SK-N-SH (cell line): ENCODE data around the gene ZCCHC14. TPM values are rescaled to one million over a fixed set of nuclear protein-coding genes. Genes with fewer than 3 reads are reported as not detected.

Experiments used
- CTCF ChIA-PET: fragments of 300-600, 350-600 bp; formaldehyde crosslinking; extraction: SDS; loops from one replicate; lab custom pipeline; 2021; lab: Yijun Ruan, JAX
- POLR2A ChIA-PET: fragments of 350-600 bp; sonication (Branson Sonifier 250); formaldehyde crosslinking; extraction: SDS; loops from one replicate; lab custom pipeline; 2020; ENCODE audit warnings: antibody characterized with exemption, inconsistent platforms; lab: Yijun Ruan, JAX
- DNase-seq: peaks from one replicate; pipeline ENCODE4 v3.0.0; 2012
- H2AFZ ChIP-seq: fragments of 200-600 bp; sonication (generic); 2 replicates; pipeline ENCODE4 v1.8.1; 2016; ENCODE audit warnings: antibody characterized with exemption, mild to moderate bottlenecking, low read depth
- H3F3A ChIP-seq: fragments of 200-600 bp; sonication (generic); replicated peaks from 2 replicates; pipeline ENCODE3; 2016; ENCODE audit warnings: antibody characterized with exemption, mild to moderate bottlenecking; ENCODE audit not compliant: insufficient read depth
- H3K27ac ChIP-seq, 2 experiments: fragments of 200-500 bp in 1 of 2; fragments of 200-600 bp in 1 of 2; sonication (Bioruptor generic) in 1 of 2; sonication (generic), shearing (Covaris generic) in 1 of 2; 2 replicates each; pipeline versions ENCODE4 v1.5.1 to v1.6.1; 2014 to 2016; ENCODE audit warnings: low read depth in 2 of 2, inconsistent platforms in 1 of 2, low read length in 1 of 2, mild to moderate bottlenecking in 1 of 2, mixed read lengths in 1 of 2
- H3K27me3 ChIP-seq: fragments of 200-600 bp; sonication (generic), shearing (Covaris generic); 2 replicates; pipeline ENCODE4 v1.6.1; 2016; ENCODE audit warnings: mixed run types; ENCODE audit not compliant: insufficient read depth
- H3K36me3 ChIP-seq, 2 experiments: fragments of 200-500 bp in 1 of 2; fragments of 200-600 bp in 1 of 2; sonication (Bioruptor generic) in 1 of 2; sonication (generic) in 1 of 2; replicated peaks in 1 of 2; 2 replicates each; pipeline versions ENCODE3 to v1.5.1; 2014 to 2016; ENCODE audit warnings: low read length in 1 of 2, mild to moderate bottlenecking in 1 of 2; ENCODE audit not compliant: insufficient read depth in 2 of 2, control insufficient read depth in 1 of 2
- H3K4me1 ChIP-seq, 2 experiments: fragments of 200-500 bp in 1 of 2; fragments of 200-600 bp in 1 of 2; sonication (Bioruptor generic) in 1 of 2; sonication (generic), shearing (Covaris generic) in 1 of 2; 2 replicates each; pipeline versions ENCODE4 v1.5.1 to v1.6.1; 2014 to 2016; ENCODE audit warnings: low read depth in 1 of 2, low read length in 1 of 2, mixed run types in 1 of 2; ENCODE audit not compliant: insufficient read depth in 2 of 2, control insufficient read depth in 1 of 2
- H3K4me2 ChIP-seq: fragments of 200-600 bp; sonication (generic), shearing (Covaris generic); 2 replicates; pipeline ENCODE4 v1.6.1; 2017; ENCODE audit warnings: mixed run types
- H3K4me3 ChIP-seq, 2 experiments: fragments of 200-500 bp in 1 of 2; fragments of 200-600 bp in 1 of 2; sonication (Bioruptor generic) in 1 of 2; sonication (generic), shearing (Covaris generic) in 1 of 2; 2 replicates each; pipeline versions ENCODE4 v1.5.1 to v1.8.1; 2014 to 2016; ENCODE audit warnings: low read depth in 2 of 2, inconsistent platforms in 1 of 2, low read length in 1 of 2, mild to moderate bottlenecking in 1 of 2, mixed read lengths in 1 of 2, moderate library complexity in 1 of 2
- H3K79me2 ChIP-seq: fragments of 200-600 bp; sonication (generic); 2 replicates; pipeline ENCODE4 v1.8.1; 2017; ENCODE audit warnings: mild to moderate bottlenecking; ENCODE audit not compliant: insufficient read depth
- H3K9ac ChIP-seq: fragments of 200-600 bp; sonication (generic); 2 replicates; pipeline ENCODE4 v1.6.1; 2017; ENCODE audit warnings: mixed run types
- H3K9me2 ChIP-seq: fragments of 200-600 bp; sonication (generic); 2 replicates; pipeline ENCODE4 v1.6.1; 2017; ENCODE audit warnings: mixed run types
- H3K9me3 ChIP-seq: fragments of 200-600 bp; sonication (generic); 2 replicates; pipeline ENCODE4 v1.6.1; 2017; ENCODE audit warnings: mixed run types, mild to moderate bottlenecking, moderate library complexity
- H4K20me1 ChIP-seq: fragments of 200-600 bp; sonication (generic); 2 replicates; pipeline ENCODE4 v1.6.1; 2017; ENCODE audit warnings: mild to moderate bottlenecking, mixed run types; ENCODE audit not compliant: insufficient read depth
- CTCF ChIP-seq: fragments of 200-600 bp; sonication (generic); IDR thresholded peaks from 2 replicates; pipeline ENCODE4 v1.6.1; 2017; ENCODE audit warnings: antibody characterized with exemption, mild to moderate bottlenecking, moderate library complexity
- ELF1 ChIP-seq: IDR thresholded peaks from 2 replicates; pipeline ENCODE4 v1.4.0; 2012
- FOSL2 ChIP-seq: IDR thresholded peaks from 2 replicates; pipeline ENCODE4 v1.4.0; 2012; ENCODE audit warnings: low read depth, mild to moderate bottlenecking, moderate library complexity, borderline replicate concordance
- FOXJ3 ChIP-seq: sonication (generic); formaldehyde crosslinking; IDR thresholded peaks from 2 replicates; pipeline ENCODE4 v1.5.1; 2020; ENCODE audit warnings: mild to moderate bottlenecking, missing genetic modification reagents
- GATA2 ChIP-seq: sonication (generic); formaldehyde crosslinking; IDR thresholded peaks from 2 replicates; pipeline ENCODE4 v1.5.0; 2020; ENCODE audit warnings: mild to moderate bottlenecking, missing genetic modification reagents
- IRF3 ChIP-seq: fragments of 150-350 bp; IDR thresholded peaks from 2 replicates; pipeline ENCODE4 v1.6.1; 2016; ENCODE audit warnings: mild to moderate bottlenecking, low read depth, low read length
- JUND ChIP-seq: IDR thresholded peaks from 2 replicates; pipeline ENCODE4 v1.4.0; 2012
- MEF2A ChIP-seq: IDR thresholded peaks from 2 replicates; pipeline ENCODE4 v1.4.0; 2012; ENCODE audit warnings: low read depth, borderline replicate concordance
- MXI1 ChIP-seq: IDR thresholded peaks from 2 replicates; pipeline ENCODE4 v1.6.1; 2012; ENCODE audit warnings: mild to moderate bottlenecking, low read depth, low read length, improper control_type of control experiment
- NFIC ChIP-seq: IDR thresholded peaks from 2 replicates; pipeline ENCODE4 v1.4.0; 2012; ENCODE audit warnings: borderline replicate concordance
- NRF1 ChIP-seq: IDR thresholded peaks from 2 replicates; pipeline ENCODE4 v1.6.1; 2012; ENCODE audit warnings: low read depth, mild to moderate bottlenecking, low read length
- PBX3 ChIP-seq: IDR thresholded peaks from 2 replicates; pipeline ENCODE4; 2012
- POLR2AphosphoS5 ChIP-seq: IDR thresholded peaks from 2 replicates; pipeline ENCODE4 v1.6.1; 2012; ENCODE audit warnings: low read depth, low read length
- RAD21 ChIP-seq: IDR thresholded peaks from 2 replicates; pipeline ENCODE4 v1.6.1; 2012; ENCODE audit warnings: mild to moderate bottlenecking, low read length
- RXRA ChIP-seq: IDR thresholded peaks from 2 replicates; pipeline ENCODE4 v1.4.0; 2012; ENCODE audit warnings: low read depth, mild to moderate bottlenecking, borderline replicate concordance
- SIN3A ChIP-seq: IDR thresholded peaks from 2 replicates; pipeline ENCODE4 v1.6.1; 2012; ENCODE audit warnings: low read depth, mild to moderate bottlenecking, low read length, moderate library complexity, borderline replicate concordance
- SMC3 ChIP-seq: IDR thresholded peaks from 2 replicates; pipeline ENCODE4 v1.6.1; 2012; ENCODE audit warnings: low read depth, low read length, improper control_type of control experiment
- TAF1 ChIP-seq: IDR thresholded peaks from 2 replicates; pipeline ENCODE4 v1.6.1; 2012; ENCODE audit warnings: low read depth, mild to moderate bottlenecking, low read length, moderate library complexity, borderline replicate concordance
- TEAD4 ChIP-seq: IDR thresholded peaks from 2 replicates; pipeline ENCODE4 v1.4.0; 2012; ENCODE audit warnings: mild to moderate bottlenecking, borderline replicate concordance; ENCODE audit not compliant: insufficient read depth
- USF2 ChIP-seq: fragments of 150-350 bp; IDR thresholded peaks from 2 replicates; pipeline ENCODE4 v1.6.1; 2017; ENCODE audit warnings: antibody characterized with exemption, low read length, low read depth, borderline replicate concordance
- WGBS: methylation state at CpG from one replicate; pipeline ENCODE4 v1.1.6; 2017; ENCODE audit warnings: low lambda C conversion rate; 5-methylcytosine and 5-hydroxymethylcytosine counted together
- polyA plus RNA-seq, 3 experiments: library from polyadenylated mRNA; depleted of rRNA; stranded (reverse); fragments of >200 nt; gene quantifications; 2 replicates each; pipeline ENCODE4 v1.2.3, GENCODE V29; 2012

Gene ZCCHC14
- polyA plus RNA-seq, 1 of the 3 experiments (the other 2 are of a cell fraction), result 5.7 TPM

- Histone ChIP-seq H4K20me1 (peaks cover 27% of the 10 kb centered on the region), H3K36me3 (peaks cover 0 to 16% of the 10 kb centered on the region in 2 experiments), H3K9me3 (no peaks in the 10 kb centered on the region), H3F3A (peaks cover 57% of the 10 kb centered on the region), H3K4me2 (peak overlapping the region; percentile 45; the same call in 1 of the 2 replicates), H3K79me2 (peaks cover 64% of the 10 kb centered on the region), H3K9me2 (no peaks in the 10 kb centered on the region), H3K9ac (no peak overlapping the region), H3K4me3 (no peak overlapping the region), H3K27me3 (no peaks in the 10 kb centered on the region), H2AFZ (no peak overlapping the region), H3K27ac (peak overlapping the region; percentile 4 to 65; a peak in 3 of 4 replicates), H3K4me1 (peaks cover 54 to 66% of the 10 kb centered on the region in 2 experiments)
- CTCF ChIA-PET, result interaction anchor here (0.7 to 1.8 kb wide), 5 partner anchors 9 to 175 kb away, joined by 3 to 9 read pairs (median 6); no protein-coding TSS in a partner anchor
- POLR2A ChIA-PET, result no interaction called here
- no peak for TF ChIP-seq GATA2 (CRISPR knock-in tag)
- no peak for TF ChIP-seq FOXJ3 (CRISPR knock-in tag)
- peak; percentile 33 for TF ChIP-seq CTCF
- TF ChIP-seq RAD21, result peak; percentile 42
- peak; percentile 13; the same call in 1 of the 2 replicates for TF ChIP-seq SMC3
- no peak for DNase-seq
- 64% methylated on average over 11 of the region's 11 CpGs for WGBS
These were observed 31.3 kb downstream of the ZCCHC14 start for GRCh38 chr16:87461466-87461991.

- Histone ChIP-seq H4K20me1 (peaks cover 21% of the 10 kb centered on the region), H3K4me1 (peaks cover 48 to 61% of the 10 kb centered on the region in 2 experiments), H3K9ac (no peak overlapping the region), H3K27ac (no peak overlapping the region; a peak in 2 of 4 replicates), H3K9me3 (no peaks in the 10 kb centered on the region), H3K9me2 (no peaks in the 10 kb centered on the region), H2AFZ (no peak overlapping the region), H3F3A (peaks cover 52% of the 10 kb centered on the region), H3K36me3 (peaks cover 0 to 17% of the 10 kb centered on the region in 2 experiments)
- ChIA-PET CTCF (interaction anchor here (1.0 to 1.8 kb wide), 4 partner anchors 8 to 175 kb away, joined by 4 to 9 read pairs (median 5); no protein-coding TSS in a partner anchor), POLR2A (no interaction called here)
- WGBS, result 75% methylated on average over 4 of the region's 10 CpGs
- TF ChIP-seq NRF1, result no peak
- no peak for TF ChIP-seq TAF1
- no peak for TF ChIP-seq SMC3
- no peak for TF ChIP-seq TEAD4
- no peak for TF ChIP-seq JUND
- TF ChIP-seq ELF1, result no peak
- TF ChIP-seq FOXJ3 (CRISPR knock-in tag), result no peak
- TF ChIP-seq MEF2A, result no peak
- TF ChIP-seq USF2, result no peak
- TF ChIP-seq PBX3, result no peak
- TF ChIP-seq RXRA, result no peak
- TF ChIP-seq IRF3, result no peak
- TF ChIP-seq GATA2 (CRISPR knock-in tag), result no peak
- no peak for TF ChIP-seq MXI1
- no peak for TF ChIP-seq FOSL2
- TF ChIP-seq SIN3A, result no peak
- no peak for TF ChIP-seq POLR2AphosphoS5
- TF ChIP-seq NFIC, result no peak
- TF ChIP-seq, all 33 proteins: peak for 0
- Histone ChIP-seq H3K27me3 (no peaks in the 10 kb centered on the region), H3K79me2 (peaks cover 63% of the 10 kb centered on the region), H3K4me2 (no peak overlapping the region), H3K4me3 (no peak overlapping the region)
- DNase-seq, result no peak
These were observed 31.9 kb downstream of the ZCCHC14 start for GRCh38 chr16:87460936-87461335.
